Dermis microvascular lymphatic vessel endothelial cell (primary cell): Measurements from ENCODE around the gene SPATA22. TPM values are rescaled to one million over a fixed set of nuclear protein-coding genes. Genes with fewer than 3 reads are reported as not detected.
"Not testable (repeated sequence)": the region's sequence is repeated elsewhere in the genome, so short reads cannot be mapped to it uniquely, and the experiment has no call there.

Source experiments
- DNase-seq, 2 donors: peaks; one replicate each; pipeline versions ENCODE4 v3.0.0 to v3.0.0-alpha.2; 2010; ENCODE audit warnings: low read depth in 2 of 2
- total RNA-seq: library from RNA; depleted of rRNA; stranded (reverse); fragments of >200 nt; gene quantifications from 2 replicates; pipeline ENCODE4 v1.2.1, GENCODE V29; 2014

SPATA22 gene
- 1.7 TPM in 1 of 2 replicates, not detected in the other for total RNA-seq

- DNase-seq: no peak
Observed at GRCh38 chr17:3471599-3471998, at the start of gene SPATA22. Gene SPATA22, minus strand, starts transcription at chr17:3471819. Its CDS starts 2,494 bp downstream, at chr17:3469325.

- DNase-seq: not testable (repeated sequence)
Observed at GRCh38 chr17:3519472-3519871, 47.9 kb upstream of the SPATA22 start.

GRCh38 chr17:3514873-3515272, 43.3 kb upstream of the SPATA22 start:
- no peak for DNase-seq

- not testable (repeated sequence) for DNase-seq
Observed at GRCh38 chr17:3514167-3514566, 42.5 kb upstream of the SPATA22 start.

GRCh38 chr17:3513305-3514035, 41.9 kb upstream of the SPATA22 start:
- no peak for DNase-seq

- DNase-seq: no peak
Observed at GRCh38 chr17:3512505-3513171, 41.0 kb upstream of the SPATA22 start.

- DNase-seq: no peak
Observed at GRCh38 chr17:3511852-3512504, 40.4 kb upstream of the SPATA22 start.

GRCh38 chr17:3510090-3510489, 38.5 kb upstream of the SPATA22 start:
- DNase-seq: no peak

- no peak for DNase-seq
Observed at GRCh38 chr17:3507869-3508268, 36.2 kb upstream of the SPATA22 start.

GRCh38 chr17:3507071-3507470, 35.5 kb upstream of the SPATA22 start:
- no peak for DNase-seq

- no peak for DNase-seq
Observed at GRCh38 chr17:3506054-3506453, 34.4 kb upstream of the SPATA22 start.

- no peak for DNase-seq
Observed at GRCh38 chr17:3505008-3505407, 33.4 kb upstream of the SPATA22 start.

- no peak for DNase-seq
Observed at GRCh38 chr17:3503285-3503684, 31.7 kb upstream of the SPATA22 start.

GRCh38 chr17:3502466-3502865, 30.8 kb upstream of the SPATA22 start:
- DNase-seq: no peak

GRCh38 chr17:3501344-3501743, 29.7 kb upstream of the SPATA22 start:
- DNase-seq: no peak

- DNase-seq: no peak
Observed at GRCh38 chr17:3497101-3497500, 25.5 kb upstream of the SPATA22 start.

GRCh38 chr17:3485481-3486068, 14.0 kb upstream of the SPATA22 start:
- no peak for DNase-seq

GRCh38 chr17:3482852-3483251, 11.2 kb upstream of the SPATA22 start:
- no peak for DNase-seq

- no peak for DNase-seq
Observed at GRCh38 chr17:3479988-3480387, 8.4 kb upstream of the SPATA22 start.

GRCh38 chr17:3475812-3476610, 4.4 kb upstream of the SPATA22 start, which contains the start of gene ASPA:
Gene ASPA, plus strand, starts transcription at chr17:3475997. Its CDS starts 163 bp downstream, at chr17:3476160.
- no peak for DNase-seq

GRCh38 chr17:3475251-3475685, 3.6 kb upstream of the SPATA22 start:
- no peak for DNase-seq
